ENCODE results near the gene TGFA.

Gene TGFA

GRCh38 chr2:70566906-70567305 is 13.3 kb upstream of the TGFA start:
- TF ChIP-seq, protein P1, sequence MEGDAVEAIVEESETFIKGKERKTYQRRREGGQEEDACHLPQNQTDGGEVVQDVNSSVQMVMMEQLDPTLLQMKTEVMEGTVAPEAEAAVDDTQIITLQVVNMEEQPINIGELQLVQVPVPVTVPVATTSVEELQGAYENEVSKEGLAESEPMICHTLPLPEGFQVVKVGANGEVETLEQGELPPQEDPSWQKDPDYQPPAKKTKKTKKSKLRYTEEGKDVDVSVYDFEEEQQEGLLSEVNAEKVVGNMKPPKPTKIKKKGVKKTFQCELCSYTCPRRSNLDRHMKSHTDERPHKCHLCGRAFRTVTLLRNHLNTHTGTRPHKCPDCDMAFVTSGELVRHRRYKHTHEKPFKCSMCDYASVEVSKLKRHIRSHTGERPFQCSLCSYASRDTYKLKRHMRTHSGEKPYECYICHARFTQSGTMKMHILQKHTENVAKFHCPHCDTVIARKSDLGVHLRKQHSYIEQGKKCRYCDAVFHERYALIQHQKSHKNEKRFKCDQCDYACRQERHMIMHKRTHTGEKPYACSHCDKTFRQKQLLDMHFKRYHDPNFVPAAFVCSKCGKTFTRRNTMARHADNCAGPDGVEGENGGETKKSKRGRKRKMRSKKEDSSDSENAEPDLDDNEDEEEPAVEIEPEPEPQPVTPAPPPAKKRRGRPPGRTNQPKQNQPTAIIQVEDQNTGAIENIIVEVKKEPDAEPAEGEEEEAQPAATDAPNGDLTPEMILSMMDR (IDR thresholded peaks at IDR 0.05) = no peak
- Histone ChIP-seq H3K27ac (no peak overlapping the region), H3K27me3 (no peaks in the 10 kb centered on the region), H3K4me1 (ENCODE audit: control insufficient read depth in 1 of 2, insufficient read depth in 1 of 2, low read depth in 1 of 2, low read length in 1 of 2) (no peaks in the 10 kb centered on the region), H3K36me3 (no peaks in the 10 kb centered on the region), H3K9me3 (no peaks in the 10 kb centered on the region), H3K4me3 (ENCODE audit: low read depth in 1 of 2, low read length in 1 of 2) (no peak overlapping the region)

GRCh38 chr2:70566464-70566863 is 12.8 kb upstream of the TGFA start:
- H3K27ac ChIP-seq = no peak overlapping the region
- H3K9me3 ChIP-seq = no peaks in the 10 kb centered on the region
- no peak overlapping the region for H3K4me3 ChIP-seq (ENCODE audit: low read depth in 1 of 2, low read length in 1 of 2)
- H3K36me3 ChIP-seq = no peaks in the 10 kb centered on the region
- no peaks in the 10 kb centered on the region for H3K27me3 ChIP-seq
- no peaks in the 10 kb centered on the region for H3K4me1 ChIP-seq (ENCODE audit: control insufficient read depth in 1 of 2, insufficient read depth in 1 of 2, low read depth in 1 of 2, low read length in 1 of 2)
- TF ChIP-seq, protein P1 (IDR thresholded peaks at IDR 0.05) = no peak

GRCh38 chr2:70565039-70565731 is 11.6 kb upstream of the TGFA start:
- TF ChIP-seq, protein P1 (IDR thresholded peaks at IDR 0.05) = no peak
- no peaks in the 10 kb centered on the region for H3K27me3 ChIP-seq

GRCh38 chr2:70561893-70562292 is 8.3 kb upstream of the TGFA start:
- Histone ChIP-seq H3K9me3 (no peaks in the 10 kb centered on the region), H3K27me3 (peaks cover 18% of the 10 kb centered on the region), H3K27ac (no peak overlapping the region), H3K4me3 (ENCODE audit: low read depth in 1 of 2, low read length in 1 of 2) (no peak overlapping the region), H3K4me1 (ENCODE audit: control insufficient read depth in 1 of 2, insufficient read depth in 1 of 2, low read depth in 1 of 2, low read length in 1 of 2) (no peaks in the 10 kb centered on the region), H3K36me3 (no peaks in the 10 kb centered on the region)
- TF ChIP-seq, protein P1 (IDR thresholded peaks at IDR 0.05) = no peak

More at GRCh38 chr2:70565039-70565731, 11.6 kb upstream of the TGFA start:
- Histone ChIP-seq H3K27ac (no peak overlapping the region), H3K4me3 (ENCODE audit: low read depth in 1 of 2, low read length in 1 of 2) (no peak overlapping the region), H3K36me3 (no peaks in the 10 kb centered on the region), H3K4me1 (ENCODE audit: control insufficient read depth in 1 of 2, insufficient read depth in 1 of 2, low read depth in 1 of 2, low read length in 1 of 2) (no peaks in the 10 kb centered on the region), H3K9me3 (no peaks in the 10 kb centered on the region)

DNA sequence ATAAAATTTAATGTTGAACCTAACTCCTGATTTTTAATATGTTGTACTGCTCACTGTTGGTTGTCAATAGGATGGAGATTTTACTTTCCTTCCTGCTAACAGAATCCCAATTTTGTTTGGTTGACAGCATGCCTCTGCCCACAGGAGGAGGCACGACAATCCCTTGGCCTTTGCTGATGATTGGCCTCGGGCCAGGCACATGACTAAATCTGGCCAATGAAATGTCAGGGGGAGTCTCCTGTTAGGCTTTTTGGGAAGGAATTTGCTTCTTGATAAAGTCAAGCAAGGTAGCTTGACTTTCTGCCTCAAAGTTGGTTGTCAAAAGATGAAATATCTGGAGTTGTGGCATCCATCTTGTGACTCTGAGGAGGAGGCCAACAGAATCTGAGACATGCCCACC is 6.8 kb upstream of the TGFA start:
- no peaks in the 10 kb centered on the region for H3K9me3 ChIP-seq
- TF ChIP-seq, protein P1 (IDR thresholded peaks at IDR 0.05) = no peak
- peaks cover 27% of the 10 kb centered on the region for H3K27me3 ChIP-seq
- no peak overlapping the region for H3K4me3 ChIP-seq (ENCODE audit: low read depth in 1 of 2, low read length in 1 of 2)
- H3K27ac ChIP-seq = no peak overlapping the region
- H3K36me3 ChIP-seq = no peaks in the 10 kb centered on the region
- H3K4me1 ChIP-seq (ENCODE audit: control insufficient read depth in 1 of 2, insufficient read depth in 1 of 2, low read depth in 1 of 2, low read length in 1 of 2) = no peaks in the 10 kb centered on the region

Data from neutrophil (primary cell).